SK-N-SH (cell line): ENCODE results near the gene CFAP74.

Experiments
- CTCF ChIP-seq: fragments of 200-600 bp; sonication (generic); IDR thresholded peaks from 2 replicates; pipeline ENCODE4 v1.6.1; 2017; ENCODE audit warnings: antibody characterized with exemption, mild to moderate bottlenecking, moderate library complexity
- EP300 ChIP-seq, 2 experiments: IDR thresholded peaks; 2 replicates each; pipeline versions ENCODE4 v1.4.0 to v1.6.1; 2012; ENCODE audit warnings: borderline replicate concordance in 1 of 2, low read depth in 1 of 2, low read length in 1 of 2
- FOXJ3 ChIP-seq: sonication (generic); formaldehyde crosslinking; IDR thresholded peaks from 2 replicates; pipeline ENCODE4 v1.5.1; 2020; ENCODE audit warnings: mild to moderate bottlenecking, missing genetic modification reagents
- JUND ChIP-seq: IDR thresholded peaks from 2 replicates; pipeline ENCODE4 v1.4.0; 2012
- NRF1 ChIP-seq: IDR thresholded peaks from 2 replicates; pipeline ENCODE4 v1.6.1; 2012; ENCODE audit warnings: low read depth, mild to moderate bottlenecking, low read length
- POLR2AphosphoS5 ChIP-seq: IDR thresholded peaks from 2 replicates; pipeline ENCODE4 v1.6.1; 2012; ENCODE audit warnings: low read depth, low read length
- REST ChIP-seq: IDR thresholded peaks from 2 replicates; pipeline ENCODE4 v1.6.1; 2012; ENCODE audit warnings: mild to moderate bottlenecking, low read depth, low read length, moderate library complexity
- SIN3A ChIP-seq: IDR thresholded peaks from 2 replicates; pipeline ENCODE4 v1.6.1; 2012; ENCODE audit warnings: low read depth, mild to moderate bottlenecking, low read length, moderate library complexity, borderline replicate concordance
- SMC3 ChIP-seq: IDR thresholded peaks from 2 replicates; pipeline ENCODE4 v1.6.1; 2012; ENCODE audit warnings: low read depth, low read length, improper control_type of control experiment
- TCF12 ChIP-seq: IDR thresholded peaks from 2 replicates; pipeline ENCODE4 v1.4.0; 2012
- USF2 ChIP-seq: fragments of 150-350 bp; IDR thresholded peaks from 2 replicates; pipeline ENCODE4 v1.6.1; 2017; ENCODE audit warnings: antibody characterized with exemption, low read length, low read depth, borderline replicate concordance
- TF ChIP-seq, protein P1 (sequence below): IDR thresholded peaks from 2 replicates; pipeline ENCODE4; 2012
- TF ChIP-seq, protein P2 (sequence below): IDR thresholded peaks from 2 replicates; pipeline ENCODE4 v1.4.0; 2012; ENCODE audit warnings: low read depth
- TF ChIP-seq, protein P3 (sequence below): IDR thresholded peaks from 2 replicates; pipeline ENCODE4 v1.4.0; 2012; ENCODE audit warnings: low read depth, borderline replicate concordance

DNA sequence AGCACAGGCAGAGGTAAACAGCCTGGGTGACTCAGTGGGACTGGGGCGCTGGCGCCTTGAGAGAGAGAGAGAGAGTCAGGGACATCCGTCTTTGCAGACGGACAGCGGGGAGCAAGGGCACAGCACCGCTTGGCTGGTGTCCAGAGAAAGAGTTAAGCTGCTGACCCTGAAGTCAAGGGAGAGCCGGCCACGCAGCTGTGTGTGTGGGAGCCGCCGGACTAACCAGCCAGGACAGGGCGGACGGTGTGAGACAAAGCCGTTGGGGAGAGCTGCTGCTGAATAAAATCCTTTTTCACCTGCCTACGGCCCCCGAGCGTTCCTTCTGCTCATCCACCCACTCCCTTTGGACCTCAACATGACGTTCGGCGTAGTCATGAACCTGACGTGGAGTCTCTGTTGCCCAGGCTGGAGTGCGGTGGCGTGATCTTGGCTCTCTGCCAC lies 14.5 kb downstream of the CFAP74 start:
- TF ChIP-seq CTCF (no peak), POLR2AphosphoS5 (no peak), EP300 (IDR thresholded peaks at IDR 0.05; ENCODE audit: borderline replicate concordance in 1 of 2, low read depth in 1 of 2, low read length in 1 of 2) (no peak), REST (no peak), USF2 (no peak), SIN3A (no peak), SMC3 (no peak), JUND (no peak), NRF1 (no peak), FOXJ3 (CRISPR knock-in tag) (no peak), TCF12 (no peak)
- TF ChIP-seq, protein P1, sequence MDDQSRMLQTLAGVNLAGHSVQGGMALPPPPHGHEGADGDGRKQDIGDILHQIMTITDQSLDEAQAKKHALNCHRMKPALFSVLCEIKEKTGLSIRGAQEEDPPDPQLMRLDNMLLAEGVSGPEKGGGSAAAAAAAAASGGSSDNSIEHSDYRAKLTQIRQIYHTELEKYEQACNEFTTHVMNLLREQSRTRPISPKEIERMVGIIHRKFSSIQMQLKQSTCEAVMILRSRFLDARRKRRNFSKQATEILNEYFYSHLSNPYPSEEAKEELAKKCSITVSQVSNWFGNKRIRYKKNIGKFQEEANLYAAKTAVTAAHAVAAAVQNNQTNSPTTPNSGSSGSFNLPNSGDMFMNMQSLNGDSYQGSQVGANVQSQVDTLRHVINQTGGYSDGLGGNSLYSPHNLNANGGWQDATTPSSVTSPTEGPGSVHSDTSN, result no peak
- TF ChIP-seq, protein P2, sequence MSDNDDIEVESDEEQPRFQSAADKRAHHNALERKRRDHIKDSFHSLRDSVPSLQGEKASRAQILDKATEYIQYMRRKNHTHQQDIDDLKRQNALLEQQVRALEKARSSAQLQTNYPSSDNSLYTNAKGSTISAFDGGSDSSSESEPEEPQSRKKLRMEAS, result no peak
- TF ChIP-seq, protein P3, sequence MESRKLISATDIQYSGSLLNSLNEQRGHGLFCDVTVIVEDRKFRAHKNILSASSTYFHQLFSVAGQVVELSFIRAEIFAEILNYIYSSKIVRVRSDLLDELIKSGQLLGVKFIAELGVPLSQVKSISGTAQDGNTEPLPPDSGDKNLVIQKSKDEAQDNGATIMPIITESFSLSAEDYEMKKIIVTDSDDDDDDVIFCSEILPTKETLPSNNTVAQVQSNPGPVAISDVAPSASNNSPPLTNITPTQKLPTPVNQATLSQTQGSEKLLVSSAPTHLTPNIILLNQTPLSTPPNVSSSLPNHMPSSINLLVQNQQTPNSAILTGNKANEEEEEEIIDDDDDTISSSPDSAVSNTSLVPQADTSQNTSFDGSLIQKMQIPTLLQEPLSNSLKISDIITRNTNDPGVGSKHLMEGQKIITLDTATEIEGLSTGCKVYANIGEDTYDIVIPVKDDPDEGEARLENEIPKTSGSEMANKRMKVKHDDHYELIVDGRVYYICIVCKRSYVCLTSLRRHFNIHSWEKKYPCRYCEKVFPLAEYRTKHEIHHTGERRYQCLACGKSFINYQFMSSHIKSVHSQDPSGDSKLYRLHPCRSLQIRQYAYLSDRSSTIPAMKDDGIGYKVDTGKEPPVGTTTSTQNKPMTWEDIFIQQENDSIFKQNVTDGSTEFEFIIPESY, result no peak
